Measurements from ENCODE around the gene MAPKAP1.

DNA sequence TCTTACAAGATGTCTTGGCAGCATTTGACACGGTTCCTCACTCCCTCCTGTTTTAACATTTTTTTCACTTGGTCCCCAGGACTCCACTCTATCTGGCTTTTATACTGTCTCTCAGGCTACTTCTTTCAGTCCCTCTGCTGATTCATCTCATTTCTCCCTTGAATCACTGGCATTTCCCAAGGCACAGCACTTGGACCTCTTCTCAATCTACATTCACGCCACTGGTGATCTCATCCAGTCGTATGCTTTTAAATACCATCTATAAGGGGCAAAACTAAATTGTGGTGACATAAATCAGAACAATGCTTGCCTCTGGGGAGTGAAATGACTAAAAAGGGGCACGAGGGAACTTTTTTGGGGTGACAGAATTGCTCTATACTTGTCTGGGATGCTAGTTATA is 47.1 kb downstream of the MAPKAP1 start:
- no peak for TF ChIP-seq POLR2A (IDR thresholded peaks at IDR 0.05; ENCODE audit: extremely low read depth, insufficient read length)
- TF ChIP-seq, protein P1, sequence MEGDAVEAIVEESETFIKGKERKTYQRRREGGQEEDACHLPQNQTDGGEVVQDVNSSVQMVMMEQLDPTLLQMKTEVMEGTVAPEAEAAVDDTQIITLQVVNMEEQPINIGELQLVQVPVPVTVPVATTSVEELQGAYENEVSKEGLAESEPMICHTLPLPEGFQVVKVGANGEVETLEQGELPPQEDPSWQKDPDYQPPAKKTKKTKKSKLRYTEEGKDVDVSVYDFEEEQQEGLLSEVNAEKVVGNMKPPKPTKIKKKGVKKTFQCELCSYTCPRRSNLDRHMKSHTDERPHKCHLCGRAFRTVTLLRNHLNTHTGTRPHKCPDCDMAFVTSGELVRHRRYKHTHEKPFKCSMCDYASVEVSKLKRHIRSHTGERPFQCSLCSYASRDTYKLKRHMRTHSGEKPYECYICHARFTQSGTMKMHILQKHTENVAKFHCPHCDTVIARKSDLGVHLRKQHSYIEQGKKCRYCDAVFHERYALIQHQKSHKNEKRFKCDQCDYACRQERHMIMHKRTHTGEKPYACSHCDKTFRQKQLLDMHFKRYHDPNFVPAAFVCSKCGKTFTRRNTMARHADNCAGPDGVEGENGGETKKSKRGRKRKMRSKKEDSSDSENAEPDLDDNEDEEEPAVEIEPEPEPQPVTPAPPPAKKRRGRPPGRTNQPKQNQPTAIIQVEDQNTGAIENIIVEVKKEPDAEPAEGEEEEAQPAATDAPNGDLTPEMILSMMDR (IDR thresholded peaks at IDR 0.05; ENCODE audit: low read depth, low read length), result no peak
- TF ChIP-seq, protein P2, sequence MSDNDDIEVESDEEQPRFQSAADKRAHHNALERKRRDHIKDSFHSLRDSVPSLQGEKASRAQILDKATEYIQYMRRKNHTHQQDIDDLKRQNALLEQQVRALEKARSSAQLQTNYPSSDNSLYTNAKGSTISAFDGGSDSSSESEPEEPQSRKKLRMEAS (IDR thresholded peaks at IDR 0.05; ENCODE audit: low read depth, low read length), result no peak
- no peak for TF ChIP-seq MYC (IDR thresholded peaks at IDR 0.05; ENCODE audit: low read depth, low read length)

Data from NB4 (cell line).